ENCODE data around the gene OTUD5. TPM values are rescaled to one million over a fixed set of nuclear protein-coding genes. Genes with fewer than 3 reads are reported as not detected.

The OTUD5 gene
- polyA plus RNA-seq, 2 of the 4 experiments (the other 2 are of a cell fraction), result 45.9 to 57.7 TPM

DNA sequence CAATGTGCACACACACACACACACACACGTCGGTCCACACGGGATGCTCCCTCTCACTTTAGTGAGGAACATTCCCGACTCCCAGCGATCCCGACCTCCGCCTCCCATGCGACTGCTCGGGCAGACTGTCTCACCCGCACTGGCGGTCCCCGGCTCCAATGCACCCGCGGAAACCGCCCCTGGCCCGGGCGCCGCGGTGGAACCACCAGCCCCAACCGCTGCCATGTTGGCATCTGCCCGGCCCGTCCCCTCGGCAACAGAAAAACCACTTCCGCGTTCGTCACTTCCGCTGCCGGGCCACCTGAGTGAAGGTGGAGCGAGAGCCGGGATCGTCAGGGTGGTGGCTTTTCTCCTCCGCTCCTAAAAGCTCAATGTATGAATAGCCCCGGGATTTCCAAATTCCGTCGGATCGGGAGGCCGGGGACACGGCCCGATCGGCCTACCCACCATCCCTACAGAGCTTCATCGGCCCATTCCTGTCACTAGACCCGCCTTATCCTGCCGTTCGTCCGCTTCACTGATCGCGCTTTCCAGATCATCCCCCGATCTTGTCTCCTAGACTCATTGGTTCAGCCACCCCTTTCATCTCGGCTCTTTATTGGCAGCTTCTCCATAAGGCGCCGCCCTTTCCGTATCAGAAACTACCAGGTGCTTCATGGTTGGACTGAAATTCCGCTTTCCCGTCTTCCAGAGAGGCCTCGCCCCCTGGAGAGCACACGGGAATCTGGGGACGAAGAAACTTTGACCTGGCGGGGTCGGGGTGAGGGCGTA, 45.8 kb downstream of the OTUD5 start, which contains the start of gene SLC35A2:
TSS of gene SLC35A2 (minus strand) at position 235 of the 771 bp plus-strand sequence. CDS start at position 225, 10 bp downstream.
- no peak for TF ChIP-seq RFX5 (IDR thresholded peaks at IDR 0.05)
- TF ChIP-seq BCL3 (IDR thresholded peaks at IDR 0.05), result peak; percentile 78; the same call in 1 of the 3 replicates
- TF ChIP-seq MAX (IDR thresholded peaks at IDR 0.05), result peak; percentile 34
- no peak for TF ChIP-seq TFCP2L1 (CRISPR knock-in tag; IDR thresholded peaks at IDR 0.05)
- no peak for TF ChIP-seq EHMT2 (IDR thresholded peaks at IDR 0.05; ENCODE audit: low read depth)
- TF ChIP-seq FOSL2 (IDR thresholded peaks at IDR 0.05), result no peak
- TF ChIP-seq FOSL2 (CRISPR knock-in tag; IDR thresholded peaks at IDR 0.05), result no peak
- TF ChIP-seq GATA3 (IDR thresholded peaks at IDR 0.05; ENCODE audit: borderline replicate concordance), result 0 out of 2 replicates have a peak, but pooled peaks have one; percentile 5
- peak; percentile 35; the same call in 1 of the 2 replicates for TF ChIP-seq KDM5A (IDR thresholded peaks at IDR 0.05)
- TF ChIP-seq POLR2A (IDR thresholded peaks at IDR 0.05; ENCODE audit: low read length), result peak; percentile 65
- peak; percentile 66; the same call in 1 of the 2 replicates for TF ChIP-seq PHF8 (IDR thresholded peaks at IDR 0.05; ENCODE audit: borderline replicate concordance, low read depth)
- TF ChIP-seq ESRRA (IDR thresholded peaks at IDR 0.05; ENCODE audit: borderline replicate concordance, low read length), result no peak
- TF ChIP-seq USF2 (IDR thresholded peaks at IDR 0.05), result no peak
- no peak for TF ChIP-seq FOSB (CRISPR knock-in tag; IDR thresholded peaks at IDR 0.05)
- TF ChIP-seq EP300 (IDR thresholded peaks at IDR 0.05), result no peak
- TF ChIP-seq CHD4 (IDR thresholded peaks at IDR 0.05; ENCODE audit: borderline replicate concordance), result no peak
- TF ChIP-seq CEBPB (IDR thresholded peaks at IDR 0.05), result no peak
- no peak for TF ChIP-seq REST (IDR thresholded peaks at IDR 0.05)
- peak; percentile 32 to 83; a peak in 4 of 5 replicates for TF ChIP-seq JUN (IDR thresholded peaks at IDR 0.05)
- TF ChIP-seq BHLHE40 (IDR thresholded peaks at IDR 0.05; ENCODE audit: low read depth, low read length), result no peak
- no peak for TF ChIP-seq RCOR1 (IDR thresholded peaks at IDR 0.05; ENCODE audit: low read depth, low read length)
- no peak for TF ChIP-seq SREBF2 (IDR thresholded peaks at IDR 0.05)
- TF ChIP-seq NFE2L2 (conservative IDR thresholded peaks at IDR 0.05; ENCODE audit: low read length), result no peak
- TF ChIP-seq, protein P1, sequence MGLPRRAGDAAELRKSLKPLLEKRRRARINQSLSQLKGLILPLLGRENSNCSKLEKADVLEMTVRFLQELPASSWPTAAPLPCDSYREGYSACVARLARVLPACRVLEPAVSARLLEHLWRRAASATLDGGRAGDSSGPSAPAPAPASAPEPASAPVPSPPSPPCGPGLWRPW (IDR thresholded peaks at IDR 0.05), result no peak
- 0 out of 2 replicates have a peak, but pooled peaks have one; percentile 14 for TF ChIP-seq TP53 (CRISPR knock-in tag; IDR thresholded peaks at IDR 0.05)
- TF ChIP-seq, protein P2, sequence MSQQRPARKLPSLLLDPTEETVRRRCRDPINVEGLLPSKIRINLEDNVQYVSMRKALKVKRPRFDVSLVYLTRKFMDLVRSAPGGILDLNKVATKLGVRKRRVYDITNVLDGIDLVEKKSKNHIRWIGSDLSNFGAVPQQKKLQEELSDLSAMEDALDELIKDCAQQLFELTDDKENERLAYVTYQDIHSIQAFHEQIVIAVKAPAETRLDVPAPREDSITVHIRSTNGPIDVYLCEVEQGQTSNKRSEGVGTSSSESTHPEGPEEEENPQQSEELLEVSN (IDR thresholded peaks at IDR 0.05; ENCODE audit: borderline replicate concordance, low read depth), result peak; percentile 37; the same call in 1 of the 2 replicates
- no peak for TF ChIP-seq CHD2 (IDR thresholded peaks at IDR 0.05; ENCODE audit: low read length, partially characterized antibody)
- TF ChIP-seq ATOH8 (CRISPR knock-in tag; IDR thresholded peaks at IDR 0.05; ENCODE audit: low read depth), result no peak
- TF ChIP-seq, protein P3, sequence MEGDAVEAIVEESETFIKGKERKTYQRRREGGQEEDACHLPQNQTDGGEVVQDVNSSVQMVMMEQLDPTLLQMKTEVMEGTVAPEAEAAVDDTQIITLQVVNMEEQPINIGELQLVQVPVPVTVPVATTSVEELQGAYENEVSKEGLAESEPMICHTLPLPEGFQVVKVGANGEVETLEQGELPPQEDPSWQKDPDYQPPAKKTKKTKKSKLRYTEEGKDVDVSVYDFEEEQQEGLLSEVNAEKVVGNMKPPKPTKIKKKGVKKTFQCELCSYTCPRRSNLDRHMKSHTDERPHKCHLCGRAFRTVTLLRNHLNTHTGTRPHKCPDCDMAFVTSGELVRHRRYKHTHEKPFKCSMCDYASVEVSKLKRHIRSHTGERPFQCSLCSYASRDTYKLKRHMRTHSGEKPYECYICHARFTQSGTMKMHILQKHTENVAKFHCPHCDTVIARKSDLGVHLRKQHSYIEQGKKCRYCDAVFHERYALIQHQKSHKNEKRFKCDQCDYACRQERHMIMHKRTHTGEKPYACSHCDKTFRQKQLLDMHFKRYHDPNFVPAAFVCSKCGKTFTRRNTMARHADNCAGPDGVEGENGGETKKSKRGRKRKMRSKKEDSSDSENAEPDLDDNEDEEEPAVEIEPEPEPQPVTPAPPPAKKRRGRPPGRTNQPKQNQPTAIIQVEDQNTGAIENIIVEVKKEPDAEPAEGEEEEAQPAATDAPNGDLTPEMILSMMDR (IDR thresholded peaks at IDR 0.05), result no peak
- Histone ChIP-seq H3K4me1 (peaks cover 13% of the 10 kb centered on the region), H3K27ac (peak within 1 kb of the TSS; percentile 81 to 94), H3K4me2 (peak within 1 kb of the TSS; percentile 86), H3K4me3 (peak within 1 kb of the TSS; percentile 99), H3K9me3 (no peaks in the 10 kb centered on the region)
- ATAC-seq, result peak; percentile 95 to 96
- peak; percentile 99 for FAIRE-seq
- ChIA-PET CTCF (interaction anchor here (0.9 to 1.7 kb wide), 4 partner anchors 8 to 33 kb away, joined by 3 to 5 read pairs (median 3); no protein-coding TSS in a partner anchor), POLR2A (interaction anchor here (0.7 to 2.7 kb wide), 7 partner anchors 9 to 280 kb away, joined by 3 to 15 read pairs (median 5); partner anchors contain the start of genes HDAC6, PQBP1 and TIMM17B)
- DNase-seq (ENCODE audit: low read depth in 1 of 2, low spot score in 1 of 2), result peak; percentile 79 to 87
- WGBS (ENCODE audit: missing lambda C conversion rate), result 2% methylated on average over 37 of the region's 60 CpGs

All from A549 (cell line).